HCT116 (cell line): ENCODE results near the gene DTNBP1. TPM values are rescaled to one million over a fixed set of nuclear protein-coding genes. Genes with fewer than 3 reads are reported as not detected.

Experiments used
- ATAC-seq: fragments of 200-7000 bp; cut with Tn5 transposase; 2 replicates; pipeline ENCODE4 v1.9.1; 2020; ENCODE audit warnings: mild to moderate bottlenecking, moderate library complexity
- BruUV-seq: library from RNA; stranded (reverse); fragments of 400-500 nt; replicated peaks from 2 replicates; lab custom pipeline; 2021; lab: Mats Ljungman, UMichigan
- CTCF ChIA-PET: fragments of 300-600 bp; sonication (Branson Sonifier 250); formaldehyde crosslinking; loops from one replicate; lab custom pipeline; 2021; ENCODE audit warnings: antibody characterized with exemption; lab: Charles Lee
- POLR2A ChIA-PET: fragments of 300-600, 350-600 bp; sonication (Branson Sonifier 250); formaldehyde crosslinking; loops from one replicate; lab custom pipeline; 2021; ENCODE audit warnings: antibody characterized with exemption; lab: Charles Lee
- RAD21 ChIA-PET, 2 experiments: fragments of 300-600 bp; sonication (Branson Sonifier 250); formaldehyde crosslinking; loops; one replicate each; lab custom pipeline; 2023; ENCODE audit warnings: low total read pairs in 2 of 2; ENCODE audit not compliant: uncharacterized antibody in 2 of 2, unreplicated experiment in 2 of 2, low non-redundant PET in 1 of 2; lab: Charles Lee
- DNase-seq: peaks from one replicate; pipeline ENCODE4 v3.0.0-alpha.2; 2010; ENCODE audit warnings: low read depth, low spot score
- H2AFZ ChIP-seq: fragments of 200-600 bp; shearing (Covaris generic), sonication (generic); 2 replicates; pipeline ENCODE4 v1.6.1; 2017; ENCODE audit warnings: low read depth, mixed run types, mixed read lengths, antibody characterized with exemption, low read length; ENCODE audit not compliant: poor library complexity, severe bottlenecking
- H3K27ac ChIP-seq: 2 replicates; pipeline ENCODE4 v1.5.1; 2012; ENCODE audit warnings: low read depth, low read length
- H3K27me3 ChIP-seq: fragments of 200-600 bp; sonication (generic); 2 replicates; pipeline ENCODE4 v1.6.1; 2016; ENCODE audit warnings: mixed run types, low read length, mixed read lengths; ENCODE audit not compliant: insufficient read depth
- H3K36me3 ChIP-seq, 2 experiments: fragments of 200-500 bp in 1 of 2; fragments of 200-600 bp in 1 of 2; sonication (Bioruptor generic) in 1 of 2; sonication (generic) in 1 of 2; 2 replicates each; pipeline versions ENCODE4 v1.5.1 to v1.6.1; 2014 to 2016; ENCODE audit warnings: low read length in 2 of 2, inconsistent platforms in 1 of 2, mixed read lengths in 1 of 2, mixed run types in 1 of 2; ENCODE audit not compliant: insufficient read depth in 2 of 2, control insufficient read depth in 1 of 2
- H3K4me1 ChIP-seq, 2 experiments: fragments of 200-600 bp in 1 of 2; sonication (generic) in 1 of 2; 2 replicates each; pipeline versions ENCODE4 v1.5.1 to v1.6.1; 2012 to 2017; ENCODE audit warnings: low read length in 2 of 2, inconsistent platforms in 1 of 2, mild to moderate bottlenecking in 1 of 2, mixed read lengths in 1 of 2, mixed run types in 1 of 2, moderate library complexity in 1 of 2; ENCODE audit not compliant: insufficient read depth in 2 of 2, control insufficient read depth in 1 of 2
- H3K4me2 ChIP-seq: fragments of 200-600 bp; sonication (generic); 2 replicates; pipeline ENCODE4 v1.6.1; 2017; ENCODE audit warnings: mixed run types, low read length, mixed read lengths
- H3K4me3 ChIP-seq, 2 experiments: fragments of 200-600 bp in 1 of 2; sonication (generic) in 1 of 2; replicated peaks in 1 of 2; 2 replicates each; pipeline ENCODE4 v1.5.1; 2011 to 2016; ENCODE audit warnings: low read length in 2 of 2, control low read depth in 1 of 2, low read depth in 1 of 2, mild to moderate bottlenecking in 1 of 2, mixed read lengths in 1 of 2, mixed run types in 1 of 2
- H3K79me2 ChIP-seq: fragments of 200-600 bp; sonication (generic); 2 replicates; pipeline ENCODE4 v1.6.1; 2017; ENCODE audit warnings: mild to moderate bottlenecking, mixed run types, low read length, moderate library complexity, mixed read lengths; ENCODE audit not compliant: insufficient read depth
- H3K9ac ChIP-seq: fragments of 200-600 bp; sonication (generic); 2 replicates; pipeline ENCODE4 v1.6.1; 2016; ENCODE audit warnings: low read length, mixed read lengths
- H3K9me2 ChIP-seq: fragments of 200-600 bp; sonication (generic), shearing (Covaris generic); 2 replicates; pipeline ENCODE4 v1.6.1; 2017; ENCODE audit warnings: mixed run types, mild to moderate bottlenecking, moderate library complexity; ENCODE audit not compliant: insufficient read depth
- H3K9me3 ChIP-seq, 2 experiments: fragments of 200-500 bp in 1 of 2; fragments of 200-600 bp in 1 of 2; sonication (Bioruptor generic) in 1 of 2; sonication (generic) in 1 of 2; 2 replicates each; pipeline ENCODE4 v1.6.1; 2014 to 2017; ENCODE audit warnings: low read length in 2 of 2, mixed read lengths in 2 of 2, inconsistent platforms in 1 of 2, low read depth in 1 of 2, mild to moderate bottlenecking in 1 of 2, mixed run types in 1 of 2, moderate library complexity in 1 of 2; ENCODE audit not compliant: control insufficient read depth in 1 of 2, insufficient read depth in 1 of 2
- H4K20me1 ChIP-seq: fragments of 200-600 bp; sonication (generic), shearing (Covaris generic); 2 replicates; pipeline ENCODE4 v1.6.1; 2017; ENCODE audit warnings: mixed run types, mild to moderate bottlenecking, moderate library complexity; ENCODE audit not compliant: insufficient read depth
- CBX3 ChIP-seq: IDR thresholded peaks from 2 replicates; pipeline ENCODE4 v1.6.1; 2012; ENCODE audit warnings: low read depth
- ELF1 ChIP-seq: IDR thresholded peaks from 2 replicates; pipeline ENCODE4 v1.6.1; 2012; ENCODE audit warnings: low read depth, borderline replicate concordance
- EZH2 ChIP-seq: fragments of 200-600 bp; sonication (generic); IDR thresholded peaks from 2 replicates; pipeline ENCODE4 v1.6.1; 2017; ENCODE audit warnings: antibody characterized with exemption, mixed run types
- EZH2phosphoT487 ChIP-seq: fragments of 200-600 bp; IDR thresholded peaks from 2 replicates; pipeline ENCODE4 v1.6.1; 2018; ENCODE audit warnings: antibody characterized with exemption, borderline replicate concordance
- FOSL1 ChIP-seq: IDR thresholded peaks from 2 replicates; pipeline ENCODE4 v1.6.1; 2012; ENCODE audit warnings: low read depth
- JUND ChIP-seq: IDR thresholded peaks from 2 replicates; pipeline ENCODE4 v1.6.1; 2012
- POLR2AphosphoS5 ChIP-seq: IDR thresholded peaks from 2 replicates; pipeline ENCODE4 v1.6.1; 2011; ENCODE audit warnings: mild to moderate bottlenecking, low read depth, low read length, moderate library complexity
- RAD21 ChIP-seq: IDR thresholded peaks from 2 replicates; pipeline ENCODE4 v1.6.1; 2012; ENCODE audit warnings: low read depth, mild to moderate bottlenecking
- SIN3A ChIP-seq: IDR thresholded peaks from 2 replicates; pipeline ENCODE4 v1.6.1; 2012; ENCODE audit warnings: low read depth
- SP1 ChIP-seq: IDR thresholded peaks from 2 replicates; pipeline ENCODE4 v1.6.1; 2012; ENCODE audit warnings: low read depth
- SRF ChIP-seq: IDR thresholded peaks from 2 replicates; pipeline ENCODE4 v1.6.1; 2012; ENCODE audit warnings: low read depth
- YY1 ChIP-seq: IDR thresholded peaks from 2 replicates; pipeline ENCODE4 v1.6.1; 2011; ENCODE audit warnings: low read length, low read depth, moderate library complexity, mild to moderate bottlenecking; ENCODE audit not compliant: insufficient replicate concordance; ENCODE audit errors: extremely low read depth
- ZFX ChIP-seq: fragments of 450-650 bp; IDR thresholded peaks from 2 replicates; pipeline ENCODE4 v1.6.1; 2017
- ZNF274 ChIP-seq: fragments of 200-500 bp; sonication (Bioruptor generic); IDR thresholded peaks from 2 replicates; pipeline ENCODE4 v1.6.1; 2014; ENCODE audit warnings: mild to moderate bottlenecking, low read depth, low read length, inconsistent platforms
- intact Hi-C: fragments of 100-400 bp; cut with micrococcal nuclease; formaldehyde crosslinking; loops from 2 replicates; pipeline ENCODE4 v1.10.0; 2022
- total RNA-seq: library from RNA; stranded (reverse); gene quantifications from one replicate; pipeline ENCODE4 v1.2.1, GENCODE V29; 2021; ENCODE audit not compliant: unreplicated experiment
- TF ChIP-seq, protein P1 (sequence below): IDR thresholded peaks from 2 replicates; pipeline ENCODE4 v1.6.1; 2012
- TF ChIP-seq, protein P2 (sequence below): IDR thresholded peaks from 2 replicates; pipeline ENCODE4 v1.6.1; 2011; ENCODE audit warnings: mild to moderate bottlenecking, low read length, moderate library complexity; ENCODE audit not compliant: insufficient replicate concordance; ENCODE audit errors: extremely low read depth
- TF ChIP-seq, protein P3 (sequence below): IDR thresholded peaks from 2 replicates; pipeline ENCODE4 v1.6.1; 2012
- TF ChIP-seq, protein P4 (sequence below), 3 experiments: fragments of 200-600 bp in 1 of 3; sonication (generic) in 1 of 3; IDR thresholded peaks in 2 of 3; conservative IDR thresholded peaks in 1 of 3; 2 replicates each; pipeline ENCODE4 v1.5.1; 2012 to 2017; ENCODE audit warnings: low read depth in 2 of 3, low read length in 2 of 3, antibody characterized with exemption in 1 of 3, borderline replicate concordance in 1 of 3, control low read depth in 1 of 3, mild to moderate bottlenecking in 1 of 3, mixed read lengths in 1 of 3, mixed run types in 1 of 3, moderate library complexity in 1 of 3; ENCODE audit not compliant: insufficient read depth in 1 of 3

The DTNBP1 gene
- total RNA-seq, 1 experiment from 2014 or later = 16.7 TPM

DNA sequence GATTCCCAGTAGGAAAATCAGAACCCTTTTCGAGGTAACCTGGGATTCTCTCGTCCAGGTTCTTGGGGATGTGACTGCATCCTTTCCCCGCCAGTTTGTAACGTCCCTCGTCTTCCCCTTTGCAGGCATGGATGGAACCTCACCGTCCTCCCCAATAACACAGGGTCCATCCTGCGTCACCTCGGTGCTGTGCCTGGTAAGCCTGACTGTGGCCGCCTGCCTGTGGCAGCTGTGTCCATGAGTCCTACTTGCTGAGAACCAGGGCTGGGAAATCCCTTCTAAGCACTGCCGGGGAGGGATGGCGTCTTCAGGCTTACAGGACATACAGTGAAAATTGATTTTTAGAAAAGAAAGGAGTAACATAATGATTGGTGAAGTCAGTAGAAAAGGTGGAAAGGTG, 155.6 kb downstream of the DTNBP1 start:
- Histone ChIP-seq H3K4me1 (0 out of 4 replicates have a peak, but pooled peaks cover 0 to 4% of the 10 kb centered on the region in 2 experiments), H3K36me3 (peaks cover 0 to 2% of the 10 kb centered on the region in 2 experiments; a peak in 1 of 4 replicates), H3K27ac (no peak overlapping the region), H3K9me2 (no peaks in the 10 kb centered on the region), H3K9ac (no peak overlapping the region), H3K79me2 (no peaks in the 10 kb centered on the region), H3K9me3 (no peaks in the 10 kb centered on the region), H4K20me1 (no peaks in the 10 kb centered on the region), H2AFZ (no peak overlapping the region), H3K27me3 (no peaks in the 10 kb centered on the region), H3K4me2 (no peak overlapping the region), H3K4me3 (no peak overlapping the region)
- intact Hi-C loops = no loop called here
- ChIA-PET POLR2A (no interaction called here), RAD21 (no interaction called here), CTCF (no interaction called here)
- DNase-seq (no peak), ATAC-seq (no peak)
- BruUV-seq = no TSS peak
- TF ChIP-seq, protein P1, sequence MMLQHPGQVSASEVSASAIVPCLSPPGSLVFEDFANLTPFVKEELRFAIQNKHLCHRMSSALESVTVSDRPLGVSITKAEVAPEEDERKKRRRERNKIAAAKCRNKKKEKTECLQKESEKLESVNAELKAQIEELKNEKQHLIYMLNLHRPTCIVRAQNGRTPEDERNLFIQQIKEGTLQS = no peak
- TF ChIP-seq FOSL1 = no peak

DNA sequence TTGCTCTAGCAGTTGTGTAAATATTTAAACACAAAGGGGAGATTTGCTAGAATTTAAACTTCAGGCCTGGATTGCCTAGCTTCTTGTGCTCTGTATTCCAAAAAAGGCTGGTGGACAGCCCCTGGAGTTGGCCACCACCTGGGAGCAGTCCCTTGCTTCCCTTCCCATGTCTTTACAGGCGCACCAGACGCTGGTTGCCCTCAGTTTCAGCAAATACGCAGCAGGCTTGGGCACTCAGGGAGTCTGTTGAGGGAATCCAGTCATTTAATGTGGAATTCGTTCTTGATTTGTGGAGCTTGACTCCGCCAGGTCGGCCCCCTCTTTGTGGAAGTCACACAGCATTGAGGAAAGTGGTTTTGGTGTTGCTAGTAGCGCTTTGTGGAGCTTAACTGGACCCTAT, 156.8 kb downstream of the DTNBP1 start:
- no peak overlapping the region for H3K4me2 ChIP-seq
- no peaks in the 10 kb centered on the region for H4K20me1 ChIP-seq
- ChIA-PET RAD21 (no interaction called here), POLR2A (no interaction called here), CTCF (no interaction called here)
- no peaks in the 10 kb centered on the region for H3K9me3 ChIP-seq
- BruUV-seq = no TSS peak
- ATAC-seq (no peak), DNase-seq (no peak)
- no peaks in the 10 kb centered on the region for H3K79me2 ChIP-seq
- peaks cover 0 to 2% of the 10 kb centered on the region in 2 experiments; a peak in 2 of 4 replicates for H3K36me3 ChIP-seq
- no peak overlapping the region for H3K9ac ChIP-seq
- H3K27me3 ChIP-seq = no peaks in the 10 kb centered on the region
- H2AFZ ChIP-seq = no peak overlapping the region
- H3K9me2 ChIP-seq = no peaks in the 10 kb centered on the region
- no peak overlapping the region for H3K4me3 ChIP-seq
- 0 out of 4 replicates have a peak, but pooled peaks cover 0 to 4% of the 10 kb centered on the region in 2 experiments for H3K4me1 ChIP-seq
- no peak overlapping the region for H3K27ac ChIP-seq
- intact Hi-C loops = no loop called here
- no peak for TF ChIP-seq EZH2
- no peak for TF ChIP-seq EZH2phosphoT487
- TF ChIP-seq RAD21 = no peak
- no peak for TF ChIP-seq CBX3
- TF ChIP-seq YY1 = no peak
- TF ChIP-seq POLR2AphosphoS5 = no peak
- TF ChIP-seq ZFX = no peak
- TF ChIP-seq ZNF274 = no peak
- TF ChIP-seq, protein P2, sequence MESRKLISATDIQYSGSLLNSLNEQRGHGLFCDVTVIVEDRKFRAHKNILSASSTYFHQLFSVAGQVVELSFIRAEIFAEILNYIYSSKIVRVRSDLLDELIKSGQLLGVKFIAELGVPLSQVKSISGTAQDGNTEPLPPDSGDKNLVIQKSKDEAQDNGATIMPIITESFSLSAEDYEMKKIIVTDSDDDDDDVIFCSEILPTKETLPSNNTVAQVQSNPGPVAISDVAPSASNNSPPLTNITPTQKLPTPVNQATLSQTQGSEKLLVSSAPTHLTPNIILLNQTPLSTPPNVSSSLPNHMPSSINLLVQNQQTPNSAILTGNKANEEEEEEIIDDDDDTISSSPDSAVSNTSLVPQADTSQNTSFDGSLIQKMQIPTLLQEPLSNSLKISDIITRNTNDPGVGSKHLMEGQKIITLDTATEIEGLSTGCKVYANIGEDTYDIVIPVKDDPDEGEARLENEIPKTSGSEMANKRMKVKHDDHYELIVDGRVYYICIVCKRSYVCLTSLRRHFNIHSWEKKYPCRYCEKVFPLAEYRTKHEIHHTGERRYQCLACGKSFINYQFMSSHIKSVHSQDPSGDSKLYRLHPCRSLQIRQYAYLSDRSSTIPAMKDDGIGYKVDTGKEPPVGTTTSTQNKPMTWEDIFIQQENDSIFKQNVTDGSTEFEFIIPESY = no peak
- TF ChIP-seq, protein P3, sequence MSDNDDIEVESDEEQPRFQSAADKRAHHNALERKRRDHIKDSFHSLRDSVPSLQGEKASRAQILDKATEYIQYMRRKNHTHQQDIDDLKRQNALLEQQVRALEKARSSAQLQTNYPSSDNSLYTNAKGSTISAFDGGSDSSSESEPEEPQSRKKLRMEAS = no peak
- TF ChIP-seq, protein P1 = no peak
- no peak for TF ChIP-seq SRF
- no peak for TF ChIP-seq SP1
- TF ChIP-seq, protein P4, sequence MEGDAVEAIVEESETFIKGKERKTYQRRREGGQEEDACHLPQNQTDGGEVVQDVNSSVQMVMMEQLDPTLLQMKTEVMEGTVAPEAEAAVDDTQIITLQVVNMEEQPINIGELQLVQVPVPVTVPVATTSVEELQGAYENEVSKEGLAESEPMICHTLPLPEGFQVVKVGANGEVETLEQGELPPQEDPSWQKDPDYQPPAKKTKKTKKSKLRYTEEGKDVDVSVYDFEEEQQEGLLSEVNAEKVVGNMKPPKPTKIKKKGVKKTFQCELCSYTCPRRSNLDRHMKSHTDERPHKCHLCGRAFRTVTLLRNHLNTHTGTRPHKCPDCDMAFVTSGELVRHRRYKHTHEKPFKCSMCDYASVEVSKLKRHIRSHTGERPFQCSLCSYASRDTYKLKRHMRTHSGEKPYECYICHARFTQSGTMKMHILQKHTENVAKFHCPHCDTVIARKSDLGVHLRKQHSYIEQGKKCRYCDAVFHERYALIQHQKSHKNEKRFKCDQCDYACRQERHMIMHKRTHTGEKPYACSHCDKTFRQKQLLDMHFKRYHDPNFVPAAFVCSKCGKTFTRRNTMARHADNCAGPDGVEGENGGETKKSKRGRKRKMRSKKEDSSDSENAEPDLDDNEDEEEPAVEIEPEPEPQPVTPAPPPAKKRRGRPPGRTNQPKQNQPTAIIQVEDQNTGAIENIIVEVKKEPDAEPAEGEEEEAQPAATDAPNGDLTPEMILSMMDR (IDR thresholded peaks at IDR 0.05 in 2 of 3, conservative IDR thresholded peaks at IDR 0.05 in 1 of 3; ENCODE audit: borderline replicate concordance in 1 of 3, insufficient read depth in 1 of 3, low read depth in 2 of 3, low read length in 2 of 3) = no peak
- no peak for TF ChIP-seq ELF1
- TF ChIP-seq JUND = no peak
- no peak for TF ChIP-seq SIN3A
